ENCODE measurements around the gene C5orf52.
"Not testable (repeated sequence)": the region's sequence is repeated elsewhere in the genome, so short reads cannot be mapped to it uniquely, and the experiment has no call there.

The C5orf52 gene

DNA sequence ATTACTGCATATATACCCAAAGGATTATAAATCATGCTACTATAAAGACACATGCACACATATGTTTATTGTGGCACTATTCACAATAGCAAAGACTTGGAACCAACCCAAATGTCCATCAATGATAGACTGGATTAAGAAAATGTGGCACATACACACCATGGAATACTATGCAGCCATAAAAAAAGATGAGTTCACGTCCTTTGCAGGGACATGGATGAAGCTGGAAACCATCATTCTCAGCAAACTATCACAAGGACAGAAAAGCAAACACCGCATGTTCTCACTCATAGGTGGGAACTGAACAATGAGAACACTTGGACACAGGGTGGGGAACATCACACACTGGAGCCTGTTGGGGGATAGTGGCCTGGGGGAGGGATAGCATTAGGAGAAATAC is 55.3 kb downstream of the C5orf52 start:
- not testable (repeated sequence) for H3K27me3 Mint-ChIP-seq, H3K27ac Mint-ChIP-seq, H3K9me3 Mint-ChIP-seq, DNase-seq, H3K4me3 Mint-ChIP-seq
- Mint-ChIP-seq H3K36me3 (ENCODE audit: low read depth) (peaks cover 15% of the 10 kb centered on the region), H3K4me1 (ENCODE audit: low read depth) (peaks cover 27% of the 10 kb centered on the region)

DNA sequence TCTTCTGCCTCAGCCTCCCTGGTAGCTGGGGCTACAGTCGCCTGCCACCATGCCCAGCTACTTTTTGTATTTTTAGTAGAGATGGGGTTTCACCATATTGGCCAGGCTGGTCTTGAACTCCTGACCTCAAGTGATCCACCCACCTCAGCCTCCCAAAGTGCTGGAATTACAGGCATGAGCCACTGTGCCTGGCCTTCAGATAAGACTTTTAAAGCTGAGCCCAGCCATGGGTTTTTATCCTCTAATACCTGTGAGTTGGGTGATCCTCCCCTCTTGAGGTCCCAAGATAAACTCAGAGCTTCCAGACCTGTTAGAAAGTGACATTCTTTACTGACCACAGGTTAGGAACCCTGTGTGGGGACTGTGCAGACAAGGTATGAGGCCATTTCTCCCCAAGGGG is 56.5 kb downstream of the C5orf52 start:
- peaks cover 24% of the 10 kb centered on the region for H3K36me3 Mint-ChIP-seq (ENCODE audit: low read depth)
- DNase-seq, H3K27ac Mint-ChIP-seq, H3K9me3 Mint-ChIP-seq, H3K27me3 Mint-ChIP-seq, H3K4me3 Mint-ChIP-seq: not testable (repeated sequence)
- peaks cover 38% of the 10 kb centered on the region for H3K4me1 Mint-ChIP-seq (ENCODE audit: low read depth)
